Measurements from ENCODE around the gene PTK6.

Gene PTK6

GRCh38 chr20:63509088-63509564, 28.1 kb downstream of the PTK6 start:
- DNase-seq (ENCODE audit: extremely low read depth, low read depth), result no peak
- no peak overlapping the region for H3K4me3 ChIP-seq (replicated peaks; ENCODE audit: low read depth, low read length)
- TF ChIP-seq CTCF (IDR thresholded peaks at IDR 0.05; ENCODE audit: low read depth, low read length, missing control alignments), result no peak

GRCh38 chr20:63508072-63508768, 29.0 kb downstream of the PTK6 start:
- H3K4me3 ChIP-seq (replicated peaks; ENCODE audit: low read depth, low read length), result no peak overlapping the region
- DNase-seq (ENCODE audit: extremely low read depth, low read depth), result no peak
- no peak for TF ChIP-seq CTCF (IDR thresholded peaks at IDR 0.05; ENCODE audit: low read depth, low read length, missing control alignments)

- no peak overlapping the region for H3K4me3 ChIP-seq (replicated peaks; ENCODE audit: low read depth, low read length)
- TF ChIP-seq CTCF (IDR thresholded peaks at IDR 0.05; ENCODE audit: low read depth, low read length, missing control alignments), result no peak
- no peak for DNase-seq (ENCODE audit: extremely low read depth, low read depth)
These were observed 30.0 kb downstream of the PTK6 start for GRCh38 chr20:63507083-63507743.

GRCh38 chr20:63505723-63506122, 31.5 kb downstream of the PTK6 start:
- H3K4me3 ChIP-seq (replicated peaks; ENCODE audit: low read depth, low read length), result no peak overlapping the region
- no peak for DNase-seq (ENCODE audit: extremely low read depth, low read depth)
- no peak for TF ChIP-seq CTCF (IDR thresholded peaks at IDR 0.05; ENCODE audit: low read depth, low read length, missing control alignments)

GRCh38 chr20:63505281-63505680, 31.9 kb downstream of the PTK6 start:
- no peak overlapping the region for H3K4me3 ChIP-seq (replicated peaks; ENCODE audit: low read depth, low read length)
- DNase-seq (ENCODE audit: extremely low read depth, low read depth), result no peak
- TF ChIP-seq CTCF (IDR thresholded peaks at IDR 0.05; ENCODE audit: low read depth, low read length, missing control alignments), result no peak

- no peak for DNase-seq (ENCODE audit: extremely low read depth, low read depth)
- no peak for TF ChIP-seq CTCF (IDR thresholded peaks at IDR 0.05; ENCODE audit: low read depth, low read length, missing control alignments)
- H3K4me3 ChIP-seq (replicated peaks; ENCODE audit: low read depth, low read length), result no peak overlapping the region
These were observed 32.5 kb downstream of the PTK6 start for GRCh38 chr20:63504642-63505041.
